ENCODE measurements around the gene SPO11. TPM values are rescaled to one million over a fixed set of nuclear protein-coding genes. Genes with fewer than 3 reads are reported as not detected.

SPO11 gene
- total and polyA plus RNA-seq, 2 donors (not counting 1 experiment from before 2014, with no cell fraction given) = not detected

DNA sequence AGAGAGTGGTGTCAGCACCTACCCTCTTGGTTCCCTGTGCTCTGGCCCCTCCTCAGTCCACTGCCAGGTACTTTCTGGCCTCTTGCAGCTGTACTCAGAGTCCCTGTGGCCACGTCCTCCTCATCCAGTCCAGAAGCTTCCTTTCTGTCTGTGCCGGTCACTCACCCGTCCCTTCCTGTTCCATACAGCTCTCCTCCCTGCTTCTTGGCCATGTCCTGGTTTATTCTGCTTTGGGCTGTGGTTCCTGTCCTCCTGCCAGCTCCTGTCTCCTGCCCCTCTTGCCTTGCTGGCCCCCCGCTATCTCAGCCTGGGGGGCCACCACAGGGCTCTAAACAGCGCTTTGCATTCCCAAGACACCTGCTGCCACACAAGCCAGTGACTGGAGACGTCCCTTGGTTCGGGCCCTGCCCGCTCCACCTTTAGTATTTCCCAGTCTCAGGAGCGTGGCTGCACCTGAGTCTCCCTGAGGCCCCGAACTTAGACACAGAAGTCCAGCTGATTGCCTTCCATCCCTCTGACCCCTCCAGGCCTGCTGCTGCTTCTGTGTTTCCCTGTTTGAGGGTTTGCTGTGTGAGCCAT lies 46.1 kb downstream of the SPO11 start:
- 95% methylated on average over 9 of the region's 10 CpGs for WGBS (ENCODE audit: insufficient coverage)
- TF ChIP-seq EZH2 (IDR thresholded peaks at IDR 0.05; ENCODE audit: borderline replicate concordance, insufficient read depth, low read depth, low read length, poor library complexity, severe bottlenecking) = no peak
- TF ChIP-seq, protein P1, sequence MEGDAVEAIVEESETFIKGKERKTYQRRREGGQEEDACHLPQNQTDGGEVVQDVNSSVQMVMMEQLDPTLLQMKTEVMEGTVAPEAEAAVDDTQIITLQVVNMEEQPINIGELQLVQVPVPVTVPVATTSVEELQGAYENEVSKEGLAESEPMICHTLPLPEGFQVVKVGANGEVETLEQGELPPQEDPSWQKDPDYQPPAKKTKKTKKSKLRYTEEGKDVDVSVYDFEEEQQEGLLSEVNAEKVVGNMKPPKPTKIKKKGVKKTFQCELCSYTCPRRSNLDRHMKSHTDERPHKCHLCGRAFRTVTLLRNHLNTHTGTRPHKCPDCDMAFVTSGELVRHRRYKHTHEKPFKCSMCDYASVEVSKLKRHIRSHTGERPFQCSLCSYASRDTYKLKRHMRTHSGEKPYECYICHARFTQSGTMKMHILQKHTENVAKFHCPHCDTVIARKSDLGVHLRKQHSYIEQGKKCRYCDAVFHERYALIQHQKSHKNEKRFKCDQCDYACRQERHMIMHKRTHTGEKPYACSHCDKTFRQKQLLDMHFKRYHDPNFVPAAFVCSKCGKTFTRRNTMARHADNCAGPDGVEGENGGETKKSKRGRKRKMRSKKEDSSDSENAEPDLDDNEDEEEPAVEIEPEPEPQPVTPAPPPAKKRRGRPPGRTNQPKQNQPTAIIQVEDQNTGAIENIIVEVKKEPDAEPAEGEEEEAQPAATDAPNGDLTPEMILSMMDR (IDR thresholded peaks at IDR 0.05) = no peak
- DNase-seq (no peak), ATAC-seq (ENCODE audit: low read depth) (no peak)
- Histone ChIP-seq H3K9ac (ENCODE audit: low read length) (no peak overlapping the region), H4K20me1 (ENCODE audit: control insufficient read depth, insufficient read depth, low read length, poor library complexity, severe bottlenecking) (no peaks in the 10 kb centered on the region), H3K9me3 (ENCODE audit: control extremely low read depth in 1 of 3, control insufficient read depth in 2 of 3, insufficient read depth in 1 of 3, low read length in 2 of 3) (no peaks in the 10 kb centered on the region), H3K27me3 (replicated peaks in 1 of 4; ENCODE audit: control extremely low read depth in 1 of 4, control insufficient read depth in 3 of 4, insufficient read depth in 4 of 4, low read length in 3 of 4) (no peaks in the 10 kb centered on the region), H3K27ac (ENCODE audit: low read length in 2 of 2) (no peak overlapping the region), H3K4me3 (ENCODE audit: control extremely low read depth in 1 of 5, extremely low read depth in 1 of 5, insufficient read depth in 1 of 5, low read depth in 2 of 5, low read length in 4 of 5) (no peak overlapping the region), H3K36me3 (replicated peaks in 1 of 2; ENCODE audit: control extremely low read depth in 1 of 2, control insufficient read depth in 1 of 2, extremely low read depth in 1 of 2, insufficient read depth in 2 of 2, low read length in 1 of 2) (peaks cover 0 to 78% of the 10 kb centered on the region in 2 experiments), H3K79me2 (ENCODE audit: control insufficient read depth, insufficient read depth, low read length) (no peaks in the 10 kb centered on the region), H2AFZ (ENCODE audit: insufficient read depth, low read depth, low read length, poor library complexity, severe bottlenecking) (no peak overlapping the region), H3K4me1 (ENCODE audit: control insufficient read depth in 2 of 2, insufficient read depth in 2 of 2, low read length in 2 of 2) (no peaks in the 10 kb centered on the region), H3K4me2 (replicated peaks; ENCODE audit: low read depth, low read length, poor library complexity, severe bottlenecking) (no peak overlapping the region)
- H3K9me3 Mint-ChIP-seq (ENCODE audit: insufficient read depth) = no peaks in the 10 kb centered on the region
- peaks cover 5% of the 10 kb centered on the region for H3K4me1 Mint-ChIP-seq
- POLR2A ChIA-PET = no interaction called here
- intact Hi-C loops (cut with micrococcal nuclease) = no loop called here
- H3K27me3 Mint-ChIP-seq = no peaks in the 10 kb centered on the region
- CTCF ChIA-PET = interaction anchor here (0.8 to 1.5 kb wide), 3 partner anchors 120 to 220 kb away, joined by 3 to 6 read pairs (median 3); no protein-coding TSS in a partner anchor
- no peak overlapping the region for H3K4me3 Mint-ChIP-seq
- H3K27ac Mint-ChIP-seq = no peak overlapping the region

DNA sequence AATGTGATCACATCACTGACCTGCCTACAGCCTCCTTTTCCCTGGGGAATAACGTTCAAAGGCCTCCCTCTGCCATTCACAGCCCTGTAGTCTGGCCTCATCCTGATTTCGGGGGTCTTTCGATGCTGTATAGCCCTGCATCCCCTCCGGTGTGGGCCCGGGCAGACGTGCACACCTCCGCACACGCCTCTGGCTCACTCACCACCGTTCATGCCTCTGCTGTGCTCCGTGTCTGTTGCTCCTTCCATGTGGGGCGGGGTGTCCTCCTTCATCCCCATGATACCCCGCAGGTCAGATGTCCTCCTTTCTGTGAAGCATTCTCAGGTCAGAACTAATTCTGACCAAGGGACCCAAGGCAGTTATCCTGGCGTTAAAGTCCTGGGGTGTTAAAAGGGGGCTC lies 47.7 kb downstream of the SPO11 start:
- POLR2A ChIA-PET = no interaction called here
- no peaks in the 10 kb centered on the region for H4K20me1 ChIP-seq (ENCODE audit: control insufficient read depth, insufficient read depth, low read length, poor library complexity, severe bottlenecking)
- CTCF ChIA-PET = interaction anchor here (1.0 to 1.4 kb wide), 4 partner anchors 12 to 217 kb away, joined by 3 to 5 read pairs (median 4); no protein-coding TSS in a partner anchor

More for the DNA sequence above, 47.7 kb downstream of the SPO11 start:
- DNase-seq = no peak
- H3K27ac ChIP-seq (ENCODE audit: low read length in 2 of 2) = no peak overlapping the region
- TF ChIP-seq EZH2 (IDR thresholded peaks at IDR 0.05; ENCODE audit: borderline replicate concordance, insufficient read depth, low read depth, low read length, poor library complexity, severe bottlenecking) = no peak
- Mint-ChIP-seq H3K9me3 (ENCODE audit: insufficient read depth) (no peaks in the 10 kb centered on the region), H3K4me3 (no peak overlapping the region), H3K27ac (no peak overlapping the region), H3K4me1 (peaks cover 12% of the 10 kb centered on the region), H3K27me3 (no peaks in the 10 kb centered on the region)
- no peaks in the 10 kb centered on the region for H3K27me3 ChIP-seq (replicated peaks in 1 of 4; ENCODE audit: control extremely low read depth in 1 of 4, control insufficient read depth in 3 of 4, insufficient read depth in 4 of 4, low read length in 3 of 4)
- intact Hi-C loops (cut with micrococcal nuclease) = no loop called here
- peaks cover 0 to 66% of the 10 kb centered on the region in 2 experiments for H3K36me3 ChIP-seq (replicated peaks in 1 of 2; ENCODE audit: control extremely low read depth in 1 of 2, control insufficient read depth in 1 of 2, extremely low read depth in 1 of 2, insufficient read depth in 2 of 2, low read length in 1 of 2)
- ATAC-seq (ENCODE audit: low read depth) = no peak
- no peak overlapping the region for H2AFZ ChIP-seq (ENCODE audit: insufficient read depth, low read depth, low read length, poor library complexity, severe bottlenecking)
- WGBS (ENCODE audit: insufficient coverage) = 91% methylated on average over 12 of the region's 13 CpGs
- peaks cover 0 to 6% of the 10 kb centered on the region in 2 donors for H3K4me1 ChIP-seq (ENCODE audit: control insufficient read depth in 2 of 2, insufficient read depth in 2 of 2, low read length in 2 of 2)
- H3K9me3 ChIP-seq (ENCODE audit: control extremely low read depth in 1 of 3, control insufficient read depth in 2 of 3, insufficient read depth in 1 of 3, low read length in 2 of 3) = no peaks in the 10 kb centered on the region
- H3K9ac ChIP-seq (ENCODE audit: low read length) = no peak overlapping the region
- H3K4me3 ChIP-seq (ENCODE audit: control extremely low read depth in 1 of 5, extremely low read depth in 1 of 5, insufficient read depth in 1 of 5, low read depth in 2 of 5, low read length in 4 of 5) = no peak overlapping the region
- H3K4me2 ChIP-seq (replicated peaks; ENCODE audit: low read depth, low read length, poor library complexity, severe bottlenecking) = no peak overlapping the region
- H3K79me2 ChIP-seq (ENCODE audit: control insufficient read depth, insufficient read depth, low read length) = no peaks in the 10 kb centered on the region
